HG02840 (cell line): ENCODE measurements around the gene DAAM1.
A peak's percentile ranks its signal among the peaks of the same experiment; 100 is the strongest.

Experiments
- ATAC-seq: cut with Tn5 transposase; IDR thresholded peaks from one replicate; pipeline ENCODE4 v1.9.1; 2021; ENCODE audit warnings: mild to moderate bottlenecking, moderate library complexity, moderate number of reproducible peaks; ENCODE audit not compliant: unreplicated experiment, low FRiP score

The DAAM1 gene

DNA sequence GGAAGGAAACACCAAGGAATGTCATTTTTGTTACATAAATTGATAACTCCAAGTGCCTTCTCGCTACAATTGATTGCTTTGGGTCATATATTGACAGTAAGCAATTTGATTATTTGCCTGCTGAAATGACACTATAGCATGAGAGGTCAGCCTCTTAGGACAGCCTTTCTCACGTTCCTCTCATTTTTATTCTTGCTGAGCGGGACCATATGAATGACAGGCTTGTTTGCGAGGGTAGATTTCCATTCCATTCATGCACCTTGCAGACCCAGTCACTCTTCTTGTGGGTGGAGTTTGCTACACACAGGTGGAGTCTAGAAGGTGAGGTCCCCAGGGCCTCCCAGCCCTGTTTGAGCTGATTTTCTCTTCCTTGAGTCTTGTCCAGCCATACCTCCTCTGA is 27.3 kb downstream of the DAAM1 start:
- ATAC-seq: no peak

DNA sequence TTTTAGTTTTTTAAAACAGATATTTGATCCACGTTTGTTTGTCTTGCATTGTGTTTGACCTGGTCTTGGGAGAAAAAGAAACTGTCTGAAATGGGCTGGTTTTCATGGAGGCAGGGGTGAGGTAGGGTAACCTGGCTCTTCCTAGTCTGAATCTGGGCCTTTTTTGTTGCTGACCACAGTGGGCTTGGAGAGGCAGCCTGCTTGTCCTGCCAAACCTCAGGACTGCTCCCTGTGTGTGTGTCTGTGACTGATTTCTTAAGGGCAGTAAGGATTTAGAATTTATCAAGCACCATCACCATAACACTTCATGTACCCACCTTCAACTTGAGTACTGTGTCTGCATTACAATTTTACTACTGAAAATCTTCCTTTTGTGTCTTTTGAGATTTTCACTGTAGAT is 28.5 kb downstream of the DAAM1 start:
- ATAC-seq: no peak

GRCh38 chr14:59221568-59221967 is 33.1 kb downstream of the DAAM1 start:
- ATAC-seq: no peak

GRCh38 chr14:59224341-59224740 is 35.9 kb downstream of the DAAM1 start:
- ATAC-seq: no peak

GRCh38 chr14:59225281-59225680 is 36.8 kb downstream of the DAAM1 start:
- no peak for ATAC-seq

GRCh38 chr14:59228421-59228820 is 40.0 kb downstream of the DAAM1 start:
- no peak for ATAC-seq

DNA sequence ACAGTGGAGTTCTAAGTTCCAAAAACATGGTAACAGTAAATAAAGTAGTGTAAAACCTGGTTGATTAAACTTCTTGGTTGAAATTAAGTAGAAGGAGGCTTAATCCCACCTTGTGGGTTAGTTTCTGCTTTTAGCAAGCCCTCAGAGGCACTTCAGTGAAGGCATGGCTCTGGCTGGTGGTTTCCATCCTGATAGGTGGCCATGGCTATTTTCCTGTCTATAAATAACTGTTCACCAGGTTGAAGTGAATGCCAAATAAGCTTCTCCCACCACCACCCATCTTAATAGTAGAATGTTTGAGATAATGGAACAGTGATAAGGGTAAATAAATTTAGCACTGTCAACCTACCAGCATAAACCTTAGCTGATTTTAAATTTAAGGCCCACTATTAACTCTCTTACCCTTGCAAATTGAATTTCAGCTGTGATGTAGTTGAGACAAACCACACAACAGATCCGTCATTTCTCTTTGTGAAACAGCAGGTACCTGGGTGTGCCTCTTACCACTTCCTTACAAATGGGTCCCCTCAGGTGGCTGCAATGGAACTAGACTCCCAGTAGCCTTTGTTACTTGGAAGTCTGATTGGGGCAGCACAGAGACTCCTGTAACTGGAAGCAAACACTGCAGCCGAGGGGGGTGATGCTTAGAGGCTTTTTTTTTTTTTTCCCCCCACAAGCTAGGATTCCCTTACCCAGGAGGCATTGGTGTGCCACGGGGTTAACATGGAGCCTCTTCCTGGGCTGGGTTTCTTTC is 41.4 kb downstream of the DAAM1 start:
- no peak for ATAC-seq

GRCh38 chr14:59236195-59236594 is 47.7 kb downstream of the DAAM1 start:
- no peak for ATAC-seq

DNA sequence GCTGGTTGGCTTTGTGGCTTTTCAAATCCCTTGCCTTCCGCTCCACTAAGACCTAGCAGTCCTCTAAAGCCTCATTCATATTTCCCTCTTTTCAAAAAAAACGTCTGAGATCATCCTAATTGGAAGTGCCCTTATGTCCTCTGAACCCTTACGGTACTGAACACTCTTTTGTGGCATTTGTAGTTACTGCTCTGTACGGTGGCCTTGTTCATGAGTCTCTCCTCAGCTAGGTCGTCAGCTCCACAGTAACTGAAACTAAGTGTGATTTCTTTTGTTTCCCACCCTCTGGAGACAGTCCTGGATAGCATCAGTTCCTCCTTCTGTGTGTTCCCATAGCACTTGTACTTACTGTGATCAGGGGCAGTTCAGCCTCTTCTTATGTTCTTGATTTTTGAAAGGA is 49.7 kb downstream of the DAAM1 start:
- ATAC-seq: no peak

DNA sequence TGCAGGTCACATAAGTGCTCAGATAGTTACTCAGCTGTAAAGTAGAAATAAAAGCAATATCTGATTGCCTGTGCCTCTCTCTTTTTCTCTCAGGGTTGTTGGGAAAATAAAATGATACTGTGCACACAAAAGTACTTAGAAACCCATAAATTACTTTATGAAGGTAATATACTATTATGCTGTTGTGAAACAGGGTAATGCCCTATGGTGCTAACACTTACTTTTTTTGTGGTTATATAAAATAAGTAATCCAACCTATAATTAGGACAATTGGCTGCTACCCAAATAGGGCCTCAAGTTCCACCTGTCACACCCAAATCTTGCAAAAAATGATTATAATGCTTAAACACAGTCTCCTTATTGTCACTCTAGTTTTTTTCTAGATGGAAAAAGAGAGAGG is 50.6 kb downstream of the DAAM1 start:
- ATAC-seq: no peak

DNA sequence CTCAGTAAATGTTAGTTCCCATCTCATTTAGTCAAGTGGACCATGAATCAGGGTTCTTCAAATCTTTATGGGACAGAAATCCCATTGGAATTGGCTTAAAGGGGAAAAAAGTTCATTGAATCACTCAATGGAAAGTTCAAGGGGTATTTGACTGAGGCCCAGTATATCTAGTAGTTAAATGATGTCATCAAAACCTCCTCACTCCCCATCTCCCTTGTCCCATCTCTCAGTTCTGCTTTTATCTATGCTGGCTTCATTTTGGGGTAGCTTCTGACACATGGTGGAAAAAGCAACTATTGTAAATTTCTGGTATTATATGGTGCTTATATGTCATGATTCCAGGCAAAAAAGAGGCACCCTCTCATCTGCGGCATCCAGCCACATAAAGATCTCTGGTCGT is 51.9 kb downstream of the DAAM1 start:
- ATAC-seq: no peak

DNA sequence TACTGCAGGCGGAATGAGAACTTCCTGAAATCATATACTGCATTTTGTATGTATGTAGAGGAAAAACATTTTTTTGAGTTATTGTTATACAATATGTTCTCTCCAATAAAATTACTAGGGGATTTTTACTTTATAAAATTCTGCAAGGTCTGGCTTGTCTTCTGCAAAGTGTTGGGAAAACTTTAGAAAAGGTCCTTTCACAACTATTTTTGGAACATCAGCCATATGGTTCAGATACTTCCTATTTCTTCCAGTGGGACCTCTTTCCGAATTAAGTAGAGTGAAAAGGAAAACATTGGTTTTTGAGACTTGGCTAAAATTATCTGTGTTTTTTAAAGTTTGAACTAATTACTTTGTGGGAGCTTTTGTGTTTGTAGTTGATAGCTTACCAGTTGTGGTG is 52.7 kb downstream of the DAAM1 start:
- ATAC-seq: no peak

DNA sequence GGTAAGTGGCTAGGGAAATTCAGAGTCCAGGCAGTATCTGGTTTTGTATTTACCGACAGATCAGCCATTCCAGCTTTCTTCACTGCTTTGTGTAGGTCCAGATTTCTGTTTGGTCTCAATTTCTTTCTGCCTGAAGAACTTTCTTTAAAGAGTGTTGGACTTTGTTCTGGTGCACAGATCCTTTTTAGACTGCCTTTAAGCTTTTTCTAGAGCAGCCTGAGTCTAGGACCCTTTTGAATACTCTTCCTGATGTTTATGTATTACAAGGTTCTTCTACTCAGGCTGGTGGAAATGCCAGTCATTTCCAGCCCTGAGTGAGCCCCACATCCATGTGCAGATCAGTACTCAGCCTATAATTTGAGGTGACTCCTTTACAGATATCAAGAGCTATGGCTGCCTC is 54.7 kb downstream of the DAAM1 start:
- ATAC-seq: no peak

GRCh38 chr14:59244581-59244980 is 56.1 kb downstream of the DAAM1 start:
- no peak for ATAC-seq

DNA sequence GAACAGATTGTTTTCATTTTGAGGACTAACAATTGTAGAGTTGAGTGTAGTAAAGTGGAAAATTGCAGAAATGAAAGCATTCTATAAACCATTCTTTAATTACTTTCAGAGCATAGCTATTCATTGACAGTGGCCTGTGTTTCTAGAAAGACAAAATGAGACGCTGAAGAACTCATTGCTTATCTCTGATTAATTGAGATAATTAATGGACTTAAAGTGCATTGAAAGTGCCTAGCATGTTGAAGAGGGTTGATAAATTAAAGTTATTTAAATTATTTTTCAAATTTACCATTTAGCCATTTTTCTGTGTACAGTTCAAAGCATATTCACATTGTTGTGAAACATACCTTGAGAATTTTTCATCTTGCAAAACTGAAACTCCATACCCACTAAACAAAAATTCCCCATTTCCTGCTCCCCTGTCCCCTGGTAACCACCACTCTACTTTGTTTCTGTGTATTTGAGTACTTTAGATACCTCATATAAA is 57.4 kb downstream of the DAAM1 start:
- ATAC-seq: peak; percentile 82

DNA sequence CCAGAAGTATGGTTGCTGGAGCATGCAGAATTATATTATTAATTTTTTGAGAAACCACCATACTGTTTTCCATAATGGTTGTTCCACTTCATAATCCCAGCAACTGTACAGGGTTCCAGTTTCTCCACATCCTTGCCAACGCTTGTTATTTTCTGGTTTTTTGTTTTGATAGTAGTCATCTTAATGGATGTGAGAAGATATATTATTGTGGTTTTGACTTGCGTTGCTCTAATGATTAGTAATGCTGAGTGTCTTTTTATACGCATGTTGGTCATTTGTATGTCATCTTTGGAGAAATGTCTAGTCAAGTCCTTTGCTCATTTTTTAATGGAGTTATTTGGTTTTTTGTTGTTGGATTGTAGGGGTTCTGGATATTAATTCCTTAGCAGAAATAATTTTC is 58.1 kb downstream of the DAAM1 start:
- no peak for ATAC-seq

DNA sequence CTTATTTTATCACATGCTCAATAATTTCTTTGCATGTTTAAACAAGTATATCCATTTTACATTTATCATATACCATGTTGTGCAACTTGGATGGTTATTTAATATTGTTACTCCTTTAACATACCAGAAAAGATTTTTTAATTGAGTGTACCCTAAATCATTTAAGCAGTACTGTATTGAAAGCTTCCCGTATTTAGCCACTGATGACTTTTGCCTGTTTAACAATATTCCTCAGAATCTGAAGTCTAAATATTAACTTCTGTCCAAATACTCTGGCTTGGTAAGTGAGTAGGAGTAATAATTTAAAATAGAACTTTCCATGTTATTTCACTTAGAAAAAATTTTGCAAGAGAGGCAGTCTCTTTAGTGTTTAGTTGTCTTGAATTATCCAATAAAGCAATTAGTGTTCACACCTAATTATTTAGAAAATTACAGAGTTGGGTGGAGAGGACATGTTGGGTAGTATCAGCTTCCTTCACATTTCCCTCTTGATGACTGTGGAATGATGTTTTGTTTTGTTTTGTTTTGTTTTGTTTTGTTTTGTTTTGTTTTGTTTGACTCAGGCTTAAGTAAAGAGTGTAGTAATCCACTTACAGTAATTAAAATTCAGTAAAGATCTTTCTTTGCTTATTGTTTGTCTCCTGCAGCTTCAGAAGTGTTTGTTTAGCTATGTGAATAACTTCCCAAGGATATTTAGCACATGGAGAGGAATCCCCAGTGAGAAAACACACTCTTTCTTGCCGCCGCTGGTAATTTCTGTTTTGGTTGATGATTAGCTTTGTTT is 59.5 kb downstream of the DAAM1 start:
- ATAC-seq: no peak

DNA sequence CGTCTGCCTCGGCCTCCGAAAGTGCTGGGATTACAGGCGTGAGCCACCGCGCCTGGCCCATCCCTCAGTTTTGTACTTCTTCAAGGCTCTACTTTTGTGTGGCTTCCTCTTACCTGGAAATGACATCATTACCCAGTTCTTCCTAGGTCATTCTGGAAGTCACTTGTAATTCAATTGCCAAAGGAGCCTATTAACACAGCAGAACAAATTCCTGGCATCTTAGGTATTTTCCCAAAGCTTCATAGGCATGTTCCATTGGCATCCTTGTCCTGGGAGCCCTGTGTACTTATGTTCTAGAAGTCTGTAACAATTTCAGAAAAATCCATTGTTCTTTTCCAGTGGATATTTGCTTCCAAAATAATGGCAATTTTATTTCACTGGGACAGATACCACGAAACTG is 60.6 kb downstream of the DAAM1 start:
- ATAC-seq: no peak

DNA sequence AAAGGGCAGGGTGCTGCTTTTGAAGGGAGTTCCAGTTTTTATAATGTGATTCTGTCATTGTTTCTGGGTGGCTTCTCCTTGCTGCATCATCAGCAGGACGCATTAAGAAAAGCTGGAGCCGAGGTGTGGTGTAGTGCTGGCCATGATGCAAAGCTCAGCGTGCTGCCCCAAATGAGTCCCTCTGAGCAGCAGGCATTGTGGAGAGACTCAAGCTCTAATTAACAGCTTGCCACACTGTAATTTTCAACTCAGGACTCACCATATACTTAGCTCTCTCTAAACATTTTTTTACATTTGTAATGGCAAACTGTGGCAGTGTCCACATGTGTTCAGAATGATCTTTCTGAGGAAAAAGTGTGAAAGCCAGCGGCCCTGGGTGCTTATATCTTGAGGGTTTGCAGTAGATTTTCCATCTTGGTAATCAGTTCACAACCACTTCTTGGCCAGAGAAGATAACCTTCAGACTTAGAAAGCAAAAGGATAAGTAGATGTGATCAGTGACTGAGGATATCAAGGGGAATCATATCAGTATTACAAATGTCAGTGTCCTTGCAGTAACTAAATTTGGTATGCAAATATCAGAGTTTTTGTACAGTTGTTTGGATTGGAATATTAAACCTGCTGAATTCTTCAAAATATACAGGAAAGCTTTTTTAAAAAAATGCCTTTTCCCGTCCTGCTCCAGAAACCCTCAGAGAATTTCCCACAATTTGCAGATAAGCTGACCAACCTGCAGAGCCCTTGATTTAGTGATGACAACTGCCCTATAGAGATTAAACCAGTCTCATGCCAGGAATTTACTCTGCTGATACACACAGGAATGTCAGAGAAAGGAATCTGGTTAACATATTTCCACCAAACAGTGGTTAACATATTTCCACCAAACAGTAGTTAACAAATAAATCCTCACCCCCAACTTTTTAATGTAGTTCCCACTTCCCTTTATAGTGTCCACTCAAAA is 63.6 kb downstream of the DAAM1 start:
- no peak for ATAC-seq

GRCh38 chr14:59252772-59253500 is 64.5 kb downstream of the DAAM1 start:
- ATAC-seq: no peak
